Middle frontal gyrus (tissue), 1 donor: Measurements from ENCODE around the gene HNRNPH3.
A peak's percentile ranks its signal among the peaks of the same experiment; 100 is the strongest.
"Not testable (repeated sequence)": the region's sequence is repeated elsewhere in the genome, so short reads cannot be mapped to it uniquely, and the experiment has no call there.

ENCODE experiments used
- DNase-seq: peaks from one replicate; pipeline ENCODE4 v3.0.0-alpha.2; 2015; ENCODE audit warnings: low spot score; ENCODE audit errors: extremely low spot score

HNRNPH3 gene, protein sequence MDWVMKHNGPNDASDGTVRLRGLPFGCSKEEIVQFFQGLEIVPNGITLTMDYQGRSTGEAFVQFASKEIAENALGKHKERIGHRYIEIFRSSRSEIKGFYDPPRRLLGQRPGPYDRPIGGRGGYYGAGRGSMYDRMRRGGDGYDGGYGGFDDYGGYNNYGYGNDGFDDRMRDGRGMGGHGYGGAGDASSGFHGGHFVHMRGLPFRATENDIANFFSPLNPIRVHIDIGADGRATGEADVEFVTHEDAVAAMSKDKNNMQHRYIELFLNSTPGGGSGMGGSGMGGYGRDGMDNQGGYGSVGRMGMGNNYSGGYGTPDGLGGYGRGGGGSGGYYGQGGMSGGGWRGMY

DNA sequence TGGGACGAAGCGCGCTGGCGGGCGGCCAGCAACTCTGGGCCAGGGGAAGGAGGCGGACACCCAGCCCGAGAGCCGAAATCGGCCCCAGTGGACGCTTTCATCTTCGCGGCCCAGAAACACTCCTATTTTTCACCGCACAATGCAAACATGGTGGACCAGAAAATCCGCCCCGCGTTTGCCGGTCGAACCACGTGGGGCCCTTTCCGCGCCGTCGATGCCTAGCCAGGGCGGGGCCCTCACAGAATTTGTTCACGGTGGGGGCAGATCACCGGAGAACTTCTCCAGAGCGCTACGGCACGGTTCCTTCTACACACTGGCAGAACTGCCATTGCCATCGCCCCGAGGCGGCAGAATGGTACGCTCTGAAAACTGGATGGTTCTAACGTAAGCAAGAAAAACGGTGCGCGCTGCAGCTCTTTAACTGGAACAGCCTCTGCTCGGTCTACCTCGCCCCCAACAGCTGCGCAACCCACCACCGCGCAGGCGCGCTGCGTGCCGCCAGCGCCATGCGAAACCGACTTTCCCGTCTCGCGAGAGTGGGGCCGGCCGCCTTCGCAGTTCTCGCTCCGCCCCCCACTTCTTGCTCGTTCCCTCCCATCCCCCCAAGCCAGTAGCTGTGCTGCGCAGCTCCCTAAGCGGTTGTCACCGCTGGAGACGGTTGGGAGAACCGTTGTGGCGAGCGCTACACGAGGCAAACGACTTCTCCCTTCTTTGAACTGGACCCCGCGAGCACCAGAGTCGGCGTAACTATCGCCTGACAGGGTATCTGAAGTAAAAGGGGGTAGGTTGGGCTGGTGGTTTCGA lies at the start of gene HNRNPH3:
Gene HNRNPH3, plus strand, starts transcription at position 610 of the 804 bp plus-strand sequence. CDS start 5,158 bp downstream, outside the sequence.
- DNase-seq = peak; percentile 96

DNA sequence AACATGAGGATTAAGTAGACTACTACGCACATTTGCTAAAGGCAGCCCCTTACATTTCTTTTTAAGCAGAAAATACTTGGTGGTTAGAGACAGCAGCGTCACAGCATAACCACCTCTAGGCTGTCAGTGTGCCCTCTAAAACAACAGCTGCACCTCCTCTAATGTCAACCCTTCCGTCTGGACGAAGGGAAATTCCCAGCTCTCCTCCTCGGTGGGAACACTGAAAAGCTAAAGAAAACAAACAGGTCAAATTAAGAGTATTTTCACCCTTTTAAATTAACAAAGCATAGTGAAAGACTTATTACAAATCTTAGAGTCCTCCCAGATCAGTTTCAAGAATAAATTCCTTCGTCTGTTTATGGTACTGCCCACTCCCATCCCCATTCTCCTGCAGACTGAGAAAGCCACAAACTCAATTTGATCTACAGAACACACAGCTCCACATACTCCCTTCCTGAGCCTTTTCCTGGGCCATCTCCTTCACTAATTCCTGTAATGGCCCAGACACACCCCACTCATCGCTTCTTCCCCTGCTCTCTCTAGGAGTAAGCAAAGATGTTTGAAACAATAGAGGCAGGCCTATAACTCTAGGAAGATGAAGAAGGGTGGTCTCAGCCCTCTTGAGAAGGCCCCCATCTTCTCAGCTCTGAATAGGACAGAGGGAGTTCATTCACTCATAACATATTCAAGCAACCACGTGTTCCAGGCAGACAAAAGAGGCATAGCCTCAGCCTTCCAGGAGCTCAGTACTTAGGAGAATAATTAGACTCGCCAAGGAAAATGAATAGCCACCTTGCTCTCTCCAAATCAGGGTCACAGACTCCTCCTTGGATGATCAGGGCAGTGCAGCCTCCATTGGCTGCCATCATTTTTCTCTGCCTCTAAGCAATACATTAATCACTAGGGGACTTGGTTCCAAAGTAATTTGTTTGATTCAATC lies 47.5 kb upstream of the HNRNPH3 start:
- no peak for DNase-seq

DNA sequence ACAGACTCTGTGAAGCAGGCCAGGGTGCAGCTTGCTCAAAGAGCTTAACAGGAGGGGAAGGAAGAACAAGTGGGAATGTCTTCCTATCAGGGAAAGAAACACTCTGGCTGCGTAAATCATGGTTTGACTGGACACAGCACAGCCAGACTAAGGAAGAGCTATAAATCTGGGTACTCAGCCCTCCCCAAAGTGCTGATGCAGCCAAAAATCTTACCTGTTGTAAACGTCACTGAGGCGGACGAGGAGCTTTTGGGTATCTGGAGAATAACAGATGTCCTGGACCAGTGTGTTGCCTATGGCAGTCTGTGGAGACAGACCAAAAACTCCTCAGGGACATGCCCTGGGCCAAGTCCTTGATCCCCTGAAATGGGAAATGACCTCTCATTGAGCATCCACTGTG lies 43.1 kb upstream of the HNRNPH3 start:
- DNase-seq = no peak

DNA sequence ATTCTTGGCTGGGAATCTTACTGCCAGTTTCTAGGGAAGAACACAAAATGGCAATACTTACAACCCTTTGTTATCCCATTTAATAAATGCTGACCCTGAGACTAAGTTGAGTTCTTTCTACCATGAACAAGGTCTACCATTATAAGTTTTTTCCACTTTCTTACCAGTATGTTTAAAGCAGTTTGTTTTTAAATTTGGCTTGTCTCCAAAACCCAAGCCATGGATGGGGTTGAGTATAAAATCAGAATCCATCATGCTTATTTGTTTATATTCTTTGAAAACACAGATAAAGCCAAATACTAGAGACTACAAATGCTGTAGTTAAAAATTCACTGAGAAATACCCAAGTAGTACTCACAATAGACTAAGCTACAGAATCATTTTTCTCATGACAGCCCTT lies 41.1 kb upstream of the HNRNPH3 start:
- no peak for DNase-seq

DNA sequence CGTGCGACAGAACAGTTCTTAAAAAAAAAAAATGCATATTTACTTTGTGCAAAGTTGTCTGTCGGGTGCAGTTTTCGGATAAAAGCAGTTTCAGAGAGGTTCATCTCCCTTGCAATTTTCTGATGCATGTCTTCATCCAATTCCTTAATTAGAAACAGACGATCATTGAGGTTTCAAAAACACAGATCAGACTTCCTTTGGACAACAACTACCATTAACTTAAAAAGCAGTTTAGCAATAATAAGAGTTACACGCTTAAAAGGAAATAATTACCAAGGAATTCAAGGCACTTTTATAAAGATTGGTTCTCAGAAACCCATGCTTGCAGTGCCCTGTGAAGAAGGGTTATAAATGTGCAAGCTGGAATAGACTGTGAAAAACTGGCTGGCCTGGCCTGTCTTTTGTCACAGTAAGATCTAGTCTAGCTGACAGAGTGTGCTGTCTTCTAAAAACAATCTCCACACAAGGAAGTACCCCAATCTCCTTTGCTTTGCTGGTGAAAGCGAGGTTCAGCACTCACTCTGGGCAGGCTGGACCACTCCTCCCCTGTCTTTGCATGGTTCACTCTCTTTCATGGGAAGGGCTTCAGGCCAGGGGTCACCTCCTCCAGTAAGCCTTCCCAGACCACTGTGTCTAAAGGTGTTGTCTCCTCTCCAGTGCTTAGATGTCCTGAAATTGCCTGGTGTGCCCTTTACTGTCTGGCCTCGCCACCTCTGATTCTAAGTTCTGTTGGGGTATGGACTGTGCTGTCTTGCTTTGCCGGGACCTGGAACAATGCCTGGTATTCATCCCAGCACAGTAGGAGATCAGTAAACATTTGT lies 34.8 kb upstream of the HNRNPH3 start:
- no peak for DNase-seq

DNA sequence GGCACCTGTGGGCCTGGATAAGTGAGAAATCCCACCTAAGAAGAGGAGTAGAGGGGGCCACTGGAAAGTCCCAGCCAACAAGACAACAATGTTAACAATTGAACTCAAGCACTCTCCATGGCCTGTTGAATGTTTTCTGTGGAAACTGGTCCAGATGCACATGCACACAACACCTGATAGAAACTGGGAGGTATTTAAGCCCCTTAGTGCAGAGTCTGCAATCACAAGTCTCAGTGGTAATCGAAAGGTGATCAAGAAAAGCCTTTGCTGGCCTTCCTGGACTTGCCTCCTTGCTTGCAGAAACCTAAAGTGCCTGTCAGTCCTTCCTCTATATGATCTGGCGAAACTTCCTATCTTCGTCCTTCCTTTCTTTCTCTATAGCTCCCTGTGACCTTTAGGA lies 30.6 kb upstream of the HNRNPH3 start:
- DNase-seq = no peak

DNA sequence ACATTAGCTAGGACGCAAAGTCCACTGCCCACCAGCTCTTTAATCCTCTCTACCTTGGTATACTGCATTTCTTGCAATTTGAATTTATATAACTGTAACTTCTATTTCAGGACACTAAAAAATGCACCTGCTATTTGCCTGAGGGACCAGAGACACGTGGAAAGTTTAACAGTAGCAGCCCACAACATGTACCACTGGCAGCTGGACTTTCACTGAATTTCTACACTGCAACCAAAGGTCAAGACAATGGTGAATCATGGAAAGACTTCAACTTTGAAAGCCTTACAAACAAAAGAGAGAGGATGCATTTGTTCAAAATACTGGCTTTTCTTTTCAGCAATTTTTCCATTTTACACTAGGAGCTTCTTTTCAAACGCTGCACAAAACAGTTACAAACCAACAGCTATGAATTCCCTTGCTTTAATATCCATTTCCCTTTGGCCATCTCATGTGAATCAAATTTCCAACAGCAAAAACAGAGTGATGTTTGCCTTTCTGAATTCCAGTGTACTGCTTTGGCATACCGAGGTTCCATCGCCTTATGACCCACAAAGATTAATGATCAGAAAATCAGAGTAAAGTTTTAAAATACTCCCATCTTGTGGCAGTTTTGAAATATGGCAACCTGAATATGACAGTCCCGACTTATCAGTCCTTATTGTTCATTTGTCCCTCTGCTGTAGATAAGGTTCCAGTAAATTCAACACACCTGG lies 29.9 kb upstream of the HNRNPH3 start:
- no peak for DNase-seq

DNA sequence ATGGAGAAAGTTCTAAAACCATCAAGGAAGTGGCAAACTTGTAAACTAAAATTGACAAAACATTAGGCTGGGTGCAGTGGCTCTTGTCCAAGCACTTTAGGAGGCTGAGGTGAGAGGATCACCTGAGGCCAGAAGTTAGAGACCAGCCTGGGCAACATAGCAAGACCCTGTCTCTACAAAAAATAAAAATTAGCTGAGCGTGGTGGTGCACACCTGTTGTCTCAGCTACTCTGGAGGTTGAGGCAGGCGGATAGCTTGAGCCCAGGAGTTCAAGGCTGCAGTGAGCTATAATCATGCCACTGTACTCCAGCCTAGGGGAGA lies 29.4 kb upstream of the HNRNPH3 start:
- no peak for DNase-seq

DNA sequence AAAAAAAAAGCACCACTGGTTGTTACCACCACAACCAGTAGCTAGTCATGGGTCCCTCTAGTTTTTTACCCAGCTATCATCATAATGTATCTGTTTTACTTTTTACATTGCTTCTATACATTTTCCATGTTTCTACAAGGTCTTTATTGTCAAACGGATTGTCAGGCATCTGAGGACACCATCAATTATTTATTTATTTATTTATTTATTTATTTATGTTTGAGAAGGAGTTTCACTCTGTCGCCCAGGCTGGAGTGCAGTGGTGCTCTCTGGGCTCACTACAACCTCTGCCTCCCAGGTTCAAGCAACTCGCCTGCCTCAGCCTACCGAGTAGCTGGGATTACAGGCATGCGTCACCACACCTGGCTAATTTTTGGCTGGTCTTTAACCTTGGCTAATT lies 29.0 kb upstream of the HNRNPH3 start:
- no peak for DNase-seq

DNA sequence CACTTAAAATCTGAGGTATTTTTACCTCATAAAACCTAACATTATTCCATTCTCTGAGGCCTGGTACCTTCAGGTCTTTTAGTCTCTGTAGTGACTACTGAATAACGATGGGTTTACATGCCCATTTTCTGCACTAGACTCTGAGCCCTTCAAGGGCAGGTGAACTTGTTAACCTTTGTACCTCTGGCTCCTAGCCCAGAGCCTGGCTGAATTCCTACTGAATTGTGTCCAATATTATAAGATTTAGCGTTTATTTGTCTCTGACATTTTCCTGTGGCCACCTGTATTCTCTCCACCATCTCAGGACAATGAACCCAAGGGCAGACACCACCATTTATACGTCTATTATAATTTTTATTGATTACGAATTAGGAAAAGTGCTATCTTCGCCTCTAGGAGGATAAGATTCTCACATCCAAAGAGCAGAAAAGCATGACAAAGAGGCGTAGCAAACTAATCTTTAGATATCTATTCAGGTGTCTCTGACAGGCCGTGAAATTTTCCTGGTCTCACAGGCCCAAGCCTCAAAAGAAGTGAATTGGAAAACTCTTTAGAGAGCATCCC lies 27.9 kb upstream of the HNRNPH3 start:
- no peak for DNase-seq

DNA sequence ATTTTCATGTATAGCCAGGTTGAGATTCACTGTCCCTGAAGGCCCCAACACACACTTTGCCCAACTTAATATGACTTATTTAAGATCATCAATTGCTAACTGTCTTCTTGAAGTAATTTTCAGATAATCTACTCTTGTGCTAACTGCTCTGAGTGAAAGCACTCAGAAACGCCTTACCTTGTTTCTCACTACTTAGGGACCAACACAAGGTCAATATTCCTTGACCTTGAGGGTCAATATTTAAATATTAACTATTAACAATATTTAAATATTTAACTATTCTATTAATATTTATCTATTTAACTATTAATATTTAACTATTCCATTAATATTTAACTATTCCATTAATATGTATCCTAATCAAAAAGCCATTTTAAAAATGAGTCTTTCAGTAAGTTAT lies 26.0 kb upstream of the HNRNPH3 start:
- DNase-seq = no peak

DNA sequence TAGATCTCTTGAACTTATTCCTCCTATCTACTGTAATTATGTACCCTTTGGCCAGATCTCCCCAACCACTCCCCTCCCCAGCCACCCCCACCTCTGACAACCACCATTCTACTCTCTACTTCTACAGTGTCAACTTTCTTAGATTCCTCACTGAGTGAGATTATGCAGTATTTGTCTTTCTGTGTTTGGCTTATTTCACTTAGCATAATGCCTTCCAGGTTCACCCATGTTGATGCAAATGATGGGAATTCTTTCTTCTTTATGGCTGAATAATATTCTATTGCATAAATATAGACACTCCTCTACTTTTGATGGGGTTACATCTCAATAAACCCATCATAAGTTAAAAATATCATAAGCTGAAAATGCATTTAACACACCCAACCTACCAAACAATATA lies 21.3 kb upstream of the HNRNPH3 start:
- no peak for DNase-seq

DNA sequence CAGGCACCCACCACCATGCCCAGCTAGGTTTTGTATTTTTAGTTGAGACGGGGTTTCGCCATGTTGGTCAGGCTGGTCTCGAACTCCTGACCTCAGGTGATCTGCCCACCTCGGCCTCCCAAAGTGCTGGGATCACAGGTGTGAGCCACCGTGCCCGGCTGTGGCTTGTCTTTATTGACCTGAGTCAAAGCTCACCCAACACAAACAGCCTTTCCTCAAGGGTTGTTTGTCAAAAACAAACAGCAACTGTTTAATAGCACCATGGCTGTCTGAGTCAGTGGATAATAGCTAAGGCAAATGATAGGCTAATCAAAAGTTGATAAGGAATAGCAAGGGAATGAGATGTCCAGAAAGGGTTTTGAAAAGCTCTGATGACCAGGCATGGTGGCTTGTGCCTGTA lies 16.9 kb upstream of the HNRNPH3 start:
- DNase-seq = not testable (repeated sequence)

DNA sequence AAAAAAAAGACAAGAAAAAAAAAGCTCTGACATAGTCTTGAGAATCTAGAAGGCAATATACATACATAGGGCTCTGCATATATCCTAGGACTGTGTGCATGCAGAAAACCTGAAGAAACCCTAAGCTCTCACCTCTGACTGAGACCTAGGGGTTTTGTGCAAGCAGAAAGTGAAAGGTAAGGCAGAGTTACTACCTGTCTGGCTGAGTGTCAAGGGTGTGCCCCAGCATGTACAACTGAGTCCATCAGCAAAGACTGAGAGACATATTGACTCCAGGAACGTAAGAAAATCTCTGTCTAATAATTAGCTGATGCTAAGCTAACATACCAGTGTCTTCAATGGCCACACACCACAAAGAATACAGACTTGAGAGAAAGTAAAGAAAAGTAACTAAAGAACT lies 16.3 kb upstream of the HNRNPH3 start:
- DNase-seq = no peak

DNA sequence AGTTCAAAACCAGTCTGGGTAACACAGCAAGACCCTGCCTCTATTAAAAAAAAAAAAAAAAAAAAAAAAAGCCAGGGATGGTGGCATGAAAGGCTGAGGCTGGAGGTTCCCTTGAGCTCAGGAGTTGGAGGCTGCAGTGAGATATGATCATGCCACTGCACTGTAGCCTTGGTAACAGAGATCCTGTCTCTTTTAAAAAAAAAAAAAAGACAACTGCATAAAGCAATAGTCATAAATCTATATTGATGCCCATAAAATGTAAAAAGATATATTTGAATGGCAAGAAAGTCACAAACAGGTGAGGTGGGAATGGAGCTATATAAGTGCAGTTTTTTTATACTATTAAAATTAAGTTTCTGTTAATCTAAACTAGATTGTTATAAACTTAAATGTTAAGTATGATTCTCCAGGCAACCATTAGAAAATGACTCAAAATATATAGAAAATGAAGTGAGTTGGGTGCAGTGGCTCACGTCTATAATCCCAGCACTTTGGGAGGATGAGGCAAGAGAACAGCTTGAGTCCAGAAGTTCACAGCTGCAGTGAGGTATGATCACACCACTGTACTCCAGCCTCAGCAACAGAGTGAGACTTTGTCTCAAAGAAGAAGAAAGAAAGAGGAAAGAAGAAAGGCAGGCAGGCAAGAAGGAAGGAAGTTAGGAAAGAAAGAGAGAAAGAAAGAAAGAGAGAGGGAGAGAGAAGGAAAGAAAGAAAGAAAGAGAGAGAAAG lies 13.4 kb upstream of the HNRNPH3 start:
- DNase-seq = no peak

DNA sequence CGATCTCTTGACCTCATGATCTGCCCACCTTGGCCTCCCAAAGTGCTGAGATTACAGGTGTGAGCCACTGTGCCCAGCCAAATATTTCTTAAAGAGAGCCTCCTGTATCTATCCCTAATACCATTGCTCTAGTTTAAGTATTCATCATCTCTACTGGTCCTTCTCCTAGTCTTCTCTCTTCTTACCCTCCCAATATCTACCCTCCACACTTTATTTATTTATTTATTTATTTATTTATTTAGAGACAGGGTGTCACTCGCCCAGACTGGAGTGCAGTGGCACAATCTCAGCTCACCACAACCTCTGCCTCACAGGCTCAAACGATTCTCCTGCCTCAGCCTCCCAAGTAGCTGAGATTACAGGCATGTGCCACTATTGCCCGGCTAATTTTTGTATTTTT lies 7.5 kb upstream of the HNRNPH3 start:
- not testable (repeated sequence) for DNase-seq

DNA sequence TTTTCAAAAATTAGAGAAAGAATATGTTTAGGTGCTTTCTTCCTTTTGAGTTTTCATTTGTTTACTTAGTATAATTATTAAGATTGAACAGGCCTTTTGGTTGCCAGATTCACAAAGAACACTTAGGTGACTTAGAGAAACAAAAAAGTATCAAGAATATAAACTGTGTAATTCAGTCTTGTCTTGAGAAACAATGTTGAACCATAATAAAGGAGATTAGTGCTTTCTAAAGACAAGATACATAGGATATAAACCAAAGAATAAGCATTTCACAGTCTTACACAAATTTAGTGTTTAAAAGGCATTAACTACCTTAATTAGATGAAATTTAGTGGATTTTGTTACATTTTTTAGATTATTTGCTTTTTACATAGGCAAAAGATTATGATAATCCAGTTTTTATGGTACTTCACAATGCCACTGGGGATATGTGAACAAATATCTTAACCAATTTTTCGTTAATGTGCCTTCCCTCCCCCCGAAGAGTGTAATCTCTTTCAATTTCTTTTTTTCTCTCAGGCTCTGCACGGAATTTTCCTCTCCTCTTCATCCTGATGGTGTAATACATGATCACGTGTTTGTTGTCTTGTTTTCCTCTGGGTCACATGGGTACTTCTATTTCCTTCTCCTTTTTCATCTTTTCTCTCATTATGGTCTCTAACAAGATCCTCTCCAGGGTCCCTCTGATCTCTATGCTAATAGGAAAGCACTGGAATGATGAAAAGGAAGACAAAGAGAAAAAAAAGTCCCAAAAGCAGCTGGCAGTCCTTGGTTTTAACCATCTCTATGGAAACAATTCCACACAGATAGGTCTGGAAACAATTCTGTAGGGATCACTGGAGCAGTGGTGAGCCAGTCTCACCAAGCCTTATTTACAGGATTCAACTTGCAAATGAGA lies 3.7 kb upstream of the HNRNPH3 start:
- DNase-seq = peak; percentile 40

DNA sequence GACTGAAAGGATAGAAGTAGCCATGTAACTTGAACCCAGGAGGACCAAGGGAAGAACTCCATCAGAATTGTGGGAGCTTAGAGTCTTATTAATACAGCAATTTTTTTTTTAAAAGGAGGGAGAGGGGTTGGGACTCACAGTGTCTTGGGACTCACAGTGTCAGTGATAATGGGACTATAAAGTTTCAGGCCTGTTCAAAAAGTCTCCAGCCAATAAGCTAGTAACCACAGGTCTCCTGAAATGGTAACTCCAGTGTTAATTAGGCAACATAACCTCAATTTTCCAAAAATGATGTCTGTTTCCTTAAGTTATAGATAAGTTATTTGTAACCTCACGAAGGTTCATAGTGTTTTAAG lies 2.4 kb upstream of the HNRNPH3 start:
- no peak for DNase-seq
